ENCODE data around the gene CABP2. TPM values are rescaled to one million over a fixed set of nuclear protein-coding genes. Genes with fewer than 3 reads are reported as not detected.

The CABP2 gene
- total RNA-seq, 1 donor from 2014 or later: not detected

GRCh38 chr11:67539550-67539949 lies 16.3 kb upstream of the CABP2 start:
- CTCF ChIA-PET: no interaction called here

DNA sequence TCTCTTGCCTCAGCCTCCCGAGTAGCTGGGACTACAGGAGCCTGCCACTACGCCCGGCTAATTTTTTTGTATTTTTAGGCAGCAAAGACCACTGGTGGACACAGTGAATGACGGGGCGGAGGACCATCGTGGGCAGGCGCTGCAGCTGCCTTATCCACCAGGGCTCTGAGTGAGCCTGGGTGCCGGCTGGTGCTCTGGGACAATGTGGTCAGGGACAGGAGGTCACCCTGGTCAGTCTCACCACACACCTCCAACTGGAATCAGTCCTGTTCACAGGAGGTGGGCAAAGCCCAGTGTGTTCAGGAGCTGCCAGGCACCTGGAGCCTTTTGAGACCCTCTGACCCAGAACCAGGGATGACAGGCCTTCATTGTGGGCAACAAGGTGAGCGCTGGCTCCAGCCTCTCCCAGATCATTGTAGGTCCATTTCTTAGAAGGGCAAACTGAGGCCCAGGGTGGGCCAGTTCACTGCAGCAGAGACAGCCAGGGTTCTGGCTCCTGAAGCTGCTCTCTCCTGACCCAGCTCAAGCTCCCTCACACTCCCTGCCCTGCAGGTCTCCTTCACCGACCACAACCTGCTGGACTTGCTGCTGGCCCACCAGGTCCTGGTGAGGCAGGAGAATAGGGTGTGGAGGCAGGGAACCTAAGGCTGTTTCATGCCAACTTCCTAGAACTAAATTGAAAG lies 15.7 kb upstream of the CABP2 start:
- Mint-ChIP-seq H3K27me3 (peaks cover 8% of the 10 kb centered on the region), H3K36me3 (ENCODE audit: low read depth) (no peaks in the 10 kb centered on the region), H3K9me3 (peaks cover 2% of the 10 kb centered on the region), H3K27ac (no peak overlapping the region), H3K4me3 (no peak overlapping the region), H3K4me1 (no peaks in the 10 kb centered on the region)
- intact Hi-C loops (cut with micrococcal nuclease): no loop called here
- CTCF ChIA-PET: no interaction called here
- POLR2A ChIA-PET: no interaction called here
- ATAC-seq (ENCODE audit: low read depth) (no peak), DNase-seq (no peak)
- TF ChIP-seq, protein P1, sequence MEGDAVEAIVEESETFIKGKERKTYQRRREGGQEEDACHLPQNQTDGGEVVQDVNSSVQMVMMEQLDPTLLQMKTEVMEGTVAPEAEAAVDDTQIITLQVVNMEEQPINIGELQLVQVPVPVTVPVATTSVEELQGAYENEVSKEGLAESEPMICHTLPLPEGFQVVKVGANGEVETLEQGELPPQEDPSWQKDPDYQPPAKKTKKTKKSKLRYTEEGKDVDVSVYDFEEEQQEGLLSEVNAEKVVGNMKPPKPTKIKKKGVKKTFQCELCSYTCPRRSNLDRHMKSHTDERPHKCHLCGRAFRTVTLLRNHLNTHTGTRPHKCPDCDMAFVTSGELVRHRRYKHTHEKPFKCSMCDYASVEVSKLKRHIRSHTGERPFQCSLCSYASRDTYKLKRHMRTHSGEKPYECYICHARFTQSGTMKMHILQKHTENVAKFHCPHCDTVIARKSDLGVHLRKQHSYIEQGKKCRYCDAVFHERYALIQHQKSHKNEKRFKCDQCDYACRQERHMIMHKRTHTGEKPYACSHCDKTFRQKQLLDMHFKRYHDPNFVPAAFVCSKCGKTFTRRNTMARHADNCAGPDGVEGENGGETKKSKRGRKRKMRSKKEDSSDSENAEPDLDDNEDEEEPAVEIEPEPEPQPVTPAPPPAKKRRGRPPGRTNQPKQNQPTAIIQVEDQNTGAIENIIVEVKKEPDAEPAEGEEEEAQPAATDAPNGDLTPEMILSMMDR (IDR thresholded peaks at IDR 0.05): no peak

More at GRCh38 chr11:67539550-67539949, 16.3 kb upstream of the CABP2 start:
- DNase-seq (no peak), ATAC-seq (ENCODE audit: low read depth) (no peak)
- Mint-ChIP-seq H3K9me3 (peaks cover 2% of the 10 kb centered on the region), H3K36me3 (ENCODE audit: low read depth) (no peaks in the 10 kb centered on the region), H3K27me3 (peaks cover 7% of the 10 kb centered on the region), H3K27ac (no peak overlapping the region), H3K4me1 (no peaks in the 10 kb centered on the region), H3K4me3 (no peak overlapping the region)
- TF ChIP-seq, protein P1 (IDR thresholded peaks at IDR 0.05): no peak
- intact Hi-C loops (cut with micrococcal nuclease): no loop called here
- POLR2A ChIA-PET: no interaction called here

DNA sequence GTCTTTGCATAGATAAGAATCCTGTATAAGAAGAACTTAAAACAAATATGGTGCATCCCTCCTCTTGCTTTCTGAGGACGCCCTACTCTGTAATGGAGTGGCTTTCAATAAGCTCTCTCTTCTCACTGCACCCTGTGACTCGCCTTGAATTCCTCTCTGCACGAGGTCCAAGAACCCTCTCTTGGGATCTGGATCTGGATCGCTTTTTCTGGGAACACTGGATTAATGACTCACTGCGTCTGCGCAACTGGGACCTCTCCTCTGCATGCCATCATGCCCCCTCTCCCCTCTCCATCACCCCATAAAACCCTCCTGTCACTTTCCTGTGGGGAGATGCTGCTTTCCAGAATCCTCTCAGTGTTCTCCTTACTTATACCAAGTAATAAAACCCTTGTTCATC lies 15.1 kb upstream of the CABP2 start:
- no peak overlapping the region for H3K4me3 Mint-ChIP-seq
- TF ChIP-seq, protein P1 (IDR thresholded peaks at IDR 0.05): no peak
- H3K27ac Mint-ChIP-seq: no peak overlapping the region
- CTCF ChIA-PET: no interaction called here
- H3K36me3 Mint-ChIP-seq (ENCODE audit: low read depth): no peaks in the 10 kb centered on the region
- peaks cover 5% of the 10 kb centered on the region for H3K9me3 Mint-ChIP-seq
- H3K27me3 Mint-ChIP-seq: peaks cover 8% of the 10 kb centered on the region
- intact Hi-C loops (cut with micrococcal nuclease): no loop called here
- POLR2A ChIA-PET: no interaction called here
- ATAC-seq (ENCODE audit: low read depth) (no peak), DNase-seq (no peak)
- H3K4me1 Mint-ChIP-seq: no peaks in the 10 kb centered on the region

DNA sequence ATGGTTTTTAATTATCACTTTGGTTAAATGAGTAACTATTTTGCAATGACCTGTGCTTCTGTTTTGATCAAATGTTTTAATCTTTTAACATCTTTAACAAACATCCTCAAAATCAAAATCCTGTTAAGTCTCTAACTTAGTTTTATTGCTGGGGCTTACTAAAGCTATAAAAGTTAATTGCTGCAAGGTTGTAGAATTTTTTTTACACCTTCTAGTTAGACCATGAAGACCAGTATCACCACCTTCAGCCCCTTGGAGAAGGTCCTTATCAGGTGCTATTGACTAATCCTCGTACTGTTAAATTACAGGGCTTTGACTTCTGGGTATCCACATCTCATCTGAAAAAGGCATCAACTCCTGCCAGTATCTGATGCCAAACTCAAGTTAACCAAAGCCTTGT lies 12.3 kb upstream of the CABP2 start:
- ATAC-seq (ENCODE audit: low read depth) (no peak), DNase-seq (no peak)
- no peak overlapping the region for H3K27ac Mint-ChIP-seq
- TF ChIP-seq, protein P1 (IDR thresholded peaks at IDR 0.05): no peak
- peaks cover 9% of the 10 kb centered on the region for H3K9me3 Mint-ChIP-seq
- no peaks in the 10 kb centered on the region for H3K36me3 Mint-ChIP-seq (ENCODE audit: low read depth)
- intact Hi-C loops (cut with micrococcal nuclease): no loop called here
- peaks cover 8% of the 10 kb centered on the region for H3K27me3 Mint-ChIP-seq
- POLR2A ChIA-PET: no interaction called here
- CTCF ChIA-PET: no interaction called here
- H3K4me3 Mint-ChIP-seq: no peak overlapping the region
- no peaks in the 10 kb centered on the region for H3K4me1 Mint-ChIP-seq

DNA sequence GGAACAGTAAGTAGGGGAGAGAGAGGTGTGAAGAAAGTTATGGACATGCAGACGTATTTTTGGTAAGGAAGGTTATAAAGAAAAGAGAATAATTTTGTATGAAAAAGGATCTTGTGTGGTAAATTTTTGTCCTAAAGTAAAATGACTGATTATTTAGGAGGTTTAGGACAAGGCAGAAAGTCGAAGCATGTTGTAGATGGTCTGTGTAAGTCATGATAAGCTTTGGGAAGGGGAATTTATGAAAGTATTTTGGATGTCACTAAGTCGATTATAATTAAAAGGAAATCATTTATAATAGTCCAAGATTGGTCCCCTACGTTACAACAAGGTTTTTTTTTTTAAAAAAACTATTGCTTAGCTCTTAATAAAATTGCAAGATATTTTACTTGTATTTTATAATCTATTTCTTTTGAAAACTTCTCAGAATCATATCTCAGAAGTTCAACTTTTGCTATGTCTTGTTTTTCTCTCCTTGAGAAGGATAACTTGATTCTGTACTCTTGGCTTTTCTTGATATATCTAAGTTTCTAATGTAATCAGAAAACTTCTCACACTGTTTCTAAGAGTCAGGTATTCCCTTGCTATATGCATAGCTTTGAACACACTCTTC lies 10.9 kb upstream of the CABP2 start:
- ChIA-PET POLR2A (interaction anchor here (0.8 kb wide), 1 partner anchor 182 kb away, joined by 7 read pairs; no protein-coding TSS in a partner anchor), CTCF (no interaction called here)
- ATAC-seq (ENCODE audit: low read depth) (no peak), DNase-seq (no peak)
- Mint-ChIP-seq H3K27me3 (peaks cover 8% of the 10 kb centered on the region), H3K4me1 (no peaks in the 10 kb centered on the region), H3K36me3 (ENCODE audit: low read depth) (no peaks in the 10 kb centered on the region), H3K27ac (no peak overlapping the region), H3K9me3 (peaks cover 9% of the 10 kb centered on the region), H3K4me3 (no peak overlapping the region)
- intact Hi-C loops (cut with micrococcal nuclease): no loop called here
- TF ChIP-seq, protein P1 (IDR thresholded peaks at IDR 0.05): no peak
